K562 (cell line): ENCODE data around the gene TMEM239.

Experiments used
- CTCF ChIP-seq, 3 experiments: IDR thresholded peaks in 2 of 3; conservative IDR thresholded peaks in 1 of 3; 2 replicates each; pipeline ENCODE4 v1.5.1; 2011 to 2012; ENCODE audit warnings: low read length in 3 of 3, mild to moderate bottlenecking in 3 of 3, control low read depth in 2 of 3, improper control_type of control experiment in 1 of 3, inconsistent platforms in 1 of 3, low read depth in 1 of 3, mixed read lengths in 1 of 3, moderate library complexity in 1 of 3; ENCODE audit not compliant: insufficient read depth in 2 of 3
- E2F6 ChIP-seq, 2 experiments: IDR thresholded peaks; 2 replicates each; pipeline ENCODE4 v1.6.1; 2011; ENCODE audit warnings: borderline replicate concordance in 1 of 2, control low read depth in 1 of 2, low read depth in 1 of 2, low read length in 1 of 2, mild to moderate bottlenecking in 1 of 2, mixed read lengths in 1 of 2, moderate library complexity in 1 of 2; ENCODE audit not compliant: insufficient read depth in 1 of 2, insufficient read length in 1 of 2, poor library complexity in 1 of 2, severe bottlenecking in 1 of 2; ENCODE audit errors: extremely low read depth in 1 of 2
- GTF2E2 ChIP-seq: fragments of 200-800 bp; sonication (Bioruptor generic); IDR thresholded peaks from 2 replicates; pipeline ENCODE4 v1.6.1; 2016; ENCODE audit warnings: missing genetic modification characterization, missing compliant biosample characterization
- ILK ChIP-seq: fragments of 450-650 bp; IDR thresholded peaks from 2 replicates; pipeline ENCODE4 v1.6.1; 2016; ENCODE audit warnings: missing genetic modification characterization, low read depth, mild to moderate bottlenecking, missing compliant biosample characterization, moderate library complexity, borderline replicate concordance
- KHSRP ChIP-seq: fragments of 450-650 bp; IDR thresholded peaks from 2 replicates; pipeline ENCODE4 v1.6.1; 2017
- NONO ChIP-seq, 2 experiments: fragments of 200-400 bp in 1 of 2; fragments of 450-650 bp in 1 of 2; formaldehyde crosslinking in 1 of 2; IDR thresholded peaks; 2 replicates each; pipeline ENCODE4 v1.6.1; 2017; ENCODE audit warnings: low read depth in 2 of 2, mild to moderate bottlenecking in 2 of 2, moderate library complexity in 2 of 2, low read length in 1 of 2
- PATZ1 ChIP-seq: fragments of 250-450 bp; sonication (Bioruptor Pico); IDR thresholded peaks from 2 replicates; pipeline ENCODE4 v1.5.0; 2020; ENCODE audit warnings: mild to moderate bottlenecking, borderline replicate concordance
- SIN3A ChIP-seq, 2 experiments: fragments of 150-350 bp in 1 of 2; IDR thresholded peaks; 2 replicates each; pipeline ENCODE4 v1.6.1; 2011 to 2016; ENCODE audit warnings: borderline replicate concordance in 2 of 2, low read depth in 2 of 2, low read length in 2 of 2, mild to moderate bottlenecking in 2 of 2, moderate library complexity in 2 of 2; ENCODE audit not compliant: control insufficient read depth in 1 of 2
- SIX5 ChIP-seq, 2 experiments: IDR thresholded peaks; 2 replicates each; pipeline ENCODE4 v1.6.1; 2011; ENCODE audit warnings: low read length in 2 of 2, borderline replicate concordance in 1 of 2, low read depth in 1 of 2, mild to moderate bottlenecking in 1 of 2, moderate library complexity in 1 of 2; ENCODE audit not compliant: insufficient read depth in 1 of 2
- TOE1 ChIP-seq, 2 experiments: fragments of 450-650 bp in 1 of 2; sonication (generic) in 1 of 2; formaldehyde crosslinking in 1 of 2; IDR thresholded peaks; 2 replicates each; pipeline versions ENCODE4 v1.7.1 to v1.8.0; 2016 to 2022; ENCODE audit warnings: borderline replicate concordance in 2 of 2, mild to moderate bottlenecking in 2 of 2, antibody characterized with exemption in 1 of 2, inconsistent platforms in 1 of 2, low read depth in 1 of 2, missing genetic modification reagents in 1 of 2, moderate library complexity in 1 of 2
- ZBTB49 ChIP-seq: sonication (generic); formaldehyde crosslinking; IDR thresholded peaks from 2 replicates; pipeline ENCODE4 v1.8.0; 2022; ENCODE audit warnings: missing genetic modification reagents, mild to moderate bottlenecking, borderline replicate concordance
- ZNF592 ChIP-seq: fragments of 450-650 bp; IDR thresholded peaks from 2 replicates; pipeline ENCODE4 v1.6.1; 2017; ENCODE audit warnings: antibody characterized with exemption, mild to moderate bottlenecking

GRCh38 chr20:2866236-2866635 lies 50.1 kb downstream of the TMEM239 start:
- TF ChIP-seq KHSRP, result no peak
- no peak for TF ChIP-seq NONO (IDR thresholded peaks at IDR 0.05; ENCODE audit: low read depth in 2 of 2, low read length in 1 of 2)
- no peak for TF ChIP-seq ZBTB49 (CRISPR knock-in tag)
- TF ChIP-seq ILK (tag), result no peak
- TF ChIP-seq PATZ1 (CRISPR knock-in tag), result no peak
- TF ChIP-seq GTF2E2, result no peak
- TF ChIP-seq TOE1 (IDR thresholded peaks at IDR 0.05; ENCODE audit: borderline replicate concordance), result no peak
- TF ChIP-seq TOE1 (CRISPR knock-in tag; IDR thresholded peaks at IDR 0.05; ENCODE audit: borderline replicate concordance, low read depth), result no peak
- no peak for TF ChIP-seq E2F6 (IDR thresholded peaks at IDR 0.05; ENCODE audit: borderline replicate concordance in 1 of 2, extremely low read depth in 1 of 2, insufficient read depth in 1 of 2, insufficient read length in 1 of 2, low read depth in 1 of 2, low read length in 1 of 2, poor library complexity in 1 of 2, severe bottlenecking in 1 of 2)
- no peak for TF ChIP-seq CTCF (IDR thresholded peaks at IDR 0.05 in 2 of 3, conservative IDR thresholded peaks at IDR 0.05 in 1 of 3; ENCODE audit: insufficient read depth in 2 of 3, low read depth in 1 of 3, low read length in 3 of 3)
- TF ChIP-seq SIN3A (IDR thresholded peaks at IDR 0.05; ENCODE audit: borderline replicate concordance in 2 of 2, control insufficient read depth in 1 of 2, low read depth in 2 of 2, low read length in 2 of 2), result no peak
- no peak for TF ChIP-seq SIX5 (IDR thresholded peaks at IDR 0.05; ENCODE audit: borderline replicate concordance in 1 of 2, insufficient read depth in 1 of 2, low read depth in 1 of 2, low read length in 2 of 2)
- no peak for TF ChIP-seq ZNF592
